Activated CD4-positive, alpha-beta T cell treated with anti-CD3 and anti-CD28 coated beads, Interleukin-2, amount 50 U/mL, for 48 hours (primary cell): Measurements from ENCODE around the gene CKAP4.

Source experiments
- DNase-seq, 2 experiments: peaks; one replicate each; pipeline ENCODE4 v3.0.0-alpha.2; 2020

Gene CKAP4

DNA sequence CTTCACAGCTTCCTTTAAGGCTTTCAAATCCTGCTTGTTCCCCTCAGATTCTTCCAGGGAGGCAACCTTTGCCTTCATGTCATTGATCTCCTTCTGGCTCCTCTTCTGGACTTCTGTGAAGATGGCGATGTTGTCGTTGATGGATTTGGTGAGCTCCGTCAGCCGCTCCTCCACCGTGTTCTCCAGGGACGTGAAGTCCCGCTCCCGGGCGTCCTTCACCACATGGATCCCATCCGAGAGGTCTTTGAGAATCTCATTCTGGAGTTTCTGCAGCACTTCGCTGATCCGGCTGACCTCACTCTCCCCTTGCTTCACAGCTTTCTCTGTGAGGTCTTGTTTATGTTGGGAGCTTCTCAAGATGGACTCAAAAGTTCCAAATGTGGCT, 7.9 kb downstream of the CKAP4 start:
- no peak for DNase-seq

DNA sequence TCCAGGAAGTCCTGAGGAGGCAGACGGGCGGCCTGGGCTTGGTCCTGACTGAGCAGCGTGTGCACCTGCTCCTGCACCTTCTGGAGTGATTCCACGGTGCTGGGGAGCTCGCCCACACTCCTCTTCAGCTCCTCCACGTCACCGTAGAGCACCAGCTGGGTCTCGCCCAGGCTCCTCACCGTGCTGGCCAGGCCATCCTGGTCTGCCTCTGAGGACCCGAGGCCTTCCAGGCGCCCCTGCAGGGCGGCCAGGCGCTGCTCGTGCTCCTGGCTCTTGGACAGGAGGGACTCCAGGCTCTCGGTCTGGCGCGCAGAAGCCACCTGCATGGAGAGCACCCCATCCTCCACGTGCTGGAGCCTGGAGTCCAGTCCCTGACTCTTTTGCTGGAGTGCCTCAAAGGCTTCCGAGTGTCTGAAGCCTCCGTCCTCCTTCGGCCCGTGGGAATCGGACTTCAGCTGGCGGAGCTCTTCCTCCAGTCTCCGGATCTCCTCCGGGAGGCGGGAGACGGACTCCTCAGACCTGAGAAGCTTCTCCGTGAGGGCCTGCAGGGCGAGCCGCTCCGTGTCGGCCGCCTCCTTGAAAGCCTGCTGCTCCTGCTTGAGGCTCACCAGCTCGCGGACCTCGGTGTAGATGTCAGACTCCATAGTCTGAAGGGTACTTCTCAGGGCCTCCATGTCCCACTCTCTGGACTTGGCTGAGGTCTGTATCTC, 8.4 kb downstream of the CKAP4 start:
- DNase-seq: no peak

DNA sequence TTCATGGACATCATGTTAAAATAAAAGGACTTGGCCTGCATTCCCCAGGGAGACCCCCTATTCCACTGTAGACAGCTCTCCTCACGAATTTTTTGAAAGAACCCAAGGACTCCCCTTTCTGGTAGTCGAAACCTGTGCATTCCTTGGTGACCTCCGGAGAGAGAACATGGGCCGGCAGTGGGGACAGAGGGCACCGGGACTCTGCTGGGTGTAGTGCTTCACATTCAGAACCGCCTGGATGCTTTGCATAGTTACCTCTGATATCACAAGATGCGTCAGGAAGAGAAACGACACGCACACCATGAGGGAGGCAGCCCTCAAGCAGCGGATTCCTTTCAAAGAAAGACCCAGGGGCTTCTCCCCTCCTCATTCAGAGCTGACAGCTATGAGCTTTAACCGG, 9.7 kb downstream of the CKAP4 start:
- no peak for DNase-seq

DNA sequence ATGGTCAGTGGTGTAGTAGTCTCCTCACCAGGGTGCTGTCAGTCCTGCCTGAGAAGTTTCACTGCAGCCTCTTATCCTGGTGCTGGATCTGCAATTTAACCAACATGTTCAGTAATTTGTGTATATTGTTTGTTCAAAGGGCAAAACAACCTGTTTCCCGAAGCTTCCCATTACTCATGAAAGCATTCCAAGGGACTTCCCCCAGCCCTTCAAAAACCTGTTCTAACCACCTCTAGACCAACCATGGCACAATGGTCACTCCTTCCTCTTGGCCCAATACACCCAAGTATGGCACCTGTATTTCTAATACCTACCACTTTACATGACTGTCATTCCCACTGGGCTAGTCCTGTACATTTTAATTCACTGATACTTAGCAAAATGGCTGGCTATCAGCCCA, 12.1 kb downstream of the CKAP4 start:
- DNase-seq: no peak

DNA sequence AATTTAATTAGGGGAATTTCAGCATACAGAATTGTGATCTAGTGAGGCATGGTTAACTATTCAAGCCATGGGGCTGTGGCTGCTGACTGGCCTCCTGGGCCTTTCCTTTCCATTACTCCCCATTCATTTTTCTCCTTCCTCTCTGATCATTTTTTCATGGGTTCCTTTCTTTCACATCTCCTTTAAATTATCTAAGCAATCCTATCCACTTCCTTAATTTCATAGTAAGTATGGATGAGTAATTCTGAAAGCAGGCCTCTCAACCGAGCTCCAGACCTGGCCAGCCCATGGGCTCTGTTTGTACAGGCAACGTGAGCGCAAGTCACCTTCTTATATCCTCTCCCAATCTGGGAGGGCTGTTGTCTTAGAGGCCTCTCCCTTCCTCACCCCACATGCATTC, 13.4 kb downstream of the CKAP4 start:
- DNase-seq: no peak

DNA sequence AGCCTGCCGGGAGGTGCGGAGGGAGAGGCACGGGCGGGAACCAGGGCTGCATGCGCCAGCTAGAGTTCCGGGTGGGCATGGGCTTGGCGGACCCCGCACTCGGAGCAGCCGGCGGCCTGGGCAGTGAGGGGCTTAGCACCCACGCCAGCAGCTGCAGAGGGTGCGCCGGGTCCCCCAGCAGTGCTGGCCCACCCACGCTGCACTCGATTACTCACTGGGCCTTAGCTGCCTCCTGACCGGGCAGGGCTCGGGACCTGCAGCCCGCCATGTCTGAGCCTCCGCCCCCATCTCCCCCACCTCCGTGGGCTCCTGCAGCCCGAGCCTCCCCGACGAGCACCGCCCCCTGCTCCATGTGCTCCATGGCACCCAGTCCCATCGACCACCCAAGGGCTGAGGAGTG, 14.8 kb downstream of the CKAP4 start:
- no peak for DNase-seq

DNA sequence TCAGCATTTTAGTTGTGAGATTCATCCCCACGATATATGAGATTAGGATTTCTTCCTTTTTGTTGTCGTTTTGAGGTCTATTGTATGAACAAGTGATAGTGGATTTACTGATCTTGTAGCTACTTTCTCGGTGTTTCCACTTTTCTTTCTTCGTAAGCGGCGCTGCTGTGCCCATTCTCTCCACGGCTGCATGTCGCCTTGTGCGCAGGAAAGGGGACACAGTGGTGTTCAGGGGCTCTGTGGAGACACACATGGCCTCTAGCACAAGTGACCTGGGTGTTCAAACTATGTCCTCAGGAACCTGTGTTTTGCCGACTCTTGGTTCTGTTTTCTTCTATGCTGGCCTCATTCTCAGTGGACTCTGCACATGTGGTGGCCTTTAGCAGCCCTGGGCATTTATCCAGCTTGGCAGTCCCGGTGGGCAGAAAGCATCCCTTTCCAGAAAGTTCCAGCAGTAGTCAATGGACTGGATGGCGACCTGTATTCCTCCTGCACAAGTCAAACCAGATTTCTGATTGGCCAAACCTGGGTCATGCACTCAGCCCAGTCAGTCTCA, 18.7 kb downstream of the CKAP4 start:
- no peak for DNase-seq

DNA sequence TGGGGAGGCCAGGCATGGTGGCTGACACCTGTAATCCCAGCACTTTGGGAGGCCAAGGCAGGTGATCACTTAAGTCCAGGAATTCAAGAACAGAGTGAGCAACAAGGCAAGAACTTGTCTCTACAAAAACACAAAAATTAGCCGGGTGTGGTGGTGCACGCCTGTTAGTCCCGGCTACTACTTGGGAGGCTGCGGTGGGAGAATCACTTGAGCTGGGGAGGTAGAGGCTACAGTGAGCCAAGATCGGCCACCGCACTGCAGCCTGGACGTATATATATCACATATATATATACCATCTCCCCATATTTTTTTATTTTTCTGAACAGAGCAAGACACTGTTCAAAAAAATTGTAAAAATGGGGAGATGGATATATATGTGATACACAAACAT, 19.5 kb downstream of the CKAP4 start:
- no peak for DNase-seq

DNA sequence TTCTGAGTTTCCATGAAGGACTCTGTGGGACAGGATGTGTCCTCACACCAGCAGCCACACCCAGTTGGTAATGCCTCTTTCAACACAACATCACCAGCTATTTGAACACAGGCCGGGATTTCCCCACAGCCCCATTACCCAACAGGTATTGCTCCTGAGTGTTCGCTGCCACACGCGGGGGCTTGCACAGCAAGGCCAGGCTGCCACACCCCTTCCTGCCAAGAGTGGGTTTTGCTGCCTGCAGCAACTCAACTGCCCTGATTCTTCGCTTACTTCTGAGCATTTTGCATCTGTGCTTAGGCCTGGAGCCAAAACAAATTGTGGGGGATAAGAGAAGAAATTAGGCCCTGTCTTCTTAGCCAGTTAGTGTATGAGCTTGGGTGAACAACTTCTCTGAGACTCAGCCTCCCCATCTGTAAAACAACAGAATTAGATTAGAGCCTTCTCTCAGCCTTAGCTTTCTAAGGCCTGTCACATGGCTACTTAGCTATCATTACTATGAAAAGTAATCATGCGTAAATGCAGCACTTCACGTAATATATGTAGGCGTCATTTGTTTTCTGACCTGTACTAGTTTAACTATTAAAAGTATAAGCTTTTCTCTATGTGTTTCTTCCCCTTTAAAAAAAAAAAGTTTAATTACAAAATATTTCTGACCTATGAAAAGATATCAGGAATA, 20.0 kb downstream of the CKAP4 start:
- peak; percentile 22 to 27 for DNase-seq

DNA sequence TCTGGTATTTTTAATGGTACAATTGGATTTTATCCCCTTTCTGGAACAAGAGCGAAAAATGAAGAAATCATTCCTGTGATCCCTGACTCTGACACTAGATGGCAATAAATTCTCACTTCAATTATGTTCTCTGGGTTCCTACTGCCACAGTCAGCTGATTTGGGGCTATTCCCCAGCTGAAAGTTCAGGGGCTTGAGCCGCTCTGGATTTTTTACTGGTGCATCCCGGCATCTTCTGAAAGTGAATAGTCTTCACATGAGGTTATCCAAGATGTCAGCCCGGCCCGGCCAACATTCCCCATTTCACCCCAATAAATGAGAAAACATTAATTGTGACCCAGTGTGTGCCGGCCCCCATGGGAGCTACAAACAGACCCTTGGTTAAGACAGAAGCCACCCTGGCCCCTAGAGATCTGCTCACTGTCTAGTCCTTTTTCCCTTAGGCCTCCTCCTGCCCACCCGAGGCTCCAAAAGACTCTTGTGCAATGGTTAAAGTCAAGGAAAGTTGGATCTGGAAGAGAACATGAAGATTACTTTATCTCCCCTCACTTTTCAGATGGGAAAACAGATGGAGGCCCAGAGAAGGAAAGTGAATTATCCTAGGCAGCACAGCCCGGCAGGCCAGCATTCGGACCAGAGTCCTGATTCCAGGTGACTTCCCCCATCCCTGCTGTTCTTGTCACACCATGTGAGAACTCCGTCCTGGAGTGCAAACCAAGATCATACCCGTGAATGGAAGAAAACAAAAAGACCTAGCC, 20.8 kb downstream of the CKAP4 start:
- DNase-seq: no peak

DNA sequence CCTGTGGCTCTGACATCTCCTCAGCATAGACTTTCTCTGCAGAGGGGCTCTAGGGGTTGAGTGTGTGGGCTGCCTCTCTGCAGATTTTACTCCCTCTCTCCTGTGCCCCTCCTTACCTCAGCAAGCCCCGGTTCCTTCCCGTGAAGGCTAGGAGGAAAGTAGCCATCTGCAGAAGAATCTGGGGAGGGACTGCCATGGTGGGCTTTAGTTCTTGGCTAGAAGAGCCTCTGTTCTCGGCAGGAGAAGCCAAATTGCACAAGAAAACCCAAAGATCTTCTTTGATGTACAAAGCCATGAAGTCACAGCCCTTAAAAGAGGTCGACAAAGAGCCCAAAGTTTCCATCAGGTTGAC, 23.5 kb downstream of the CKAP4 start:
- no peak for DNase-seq

DNA sequence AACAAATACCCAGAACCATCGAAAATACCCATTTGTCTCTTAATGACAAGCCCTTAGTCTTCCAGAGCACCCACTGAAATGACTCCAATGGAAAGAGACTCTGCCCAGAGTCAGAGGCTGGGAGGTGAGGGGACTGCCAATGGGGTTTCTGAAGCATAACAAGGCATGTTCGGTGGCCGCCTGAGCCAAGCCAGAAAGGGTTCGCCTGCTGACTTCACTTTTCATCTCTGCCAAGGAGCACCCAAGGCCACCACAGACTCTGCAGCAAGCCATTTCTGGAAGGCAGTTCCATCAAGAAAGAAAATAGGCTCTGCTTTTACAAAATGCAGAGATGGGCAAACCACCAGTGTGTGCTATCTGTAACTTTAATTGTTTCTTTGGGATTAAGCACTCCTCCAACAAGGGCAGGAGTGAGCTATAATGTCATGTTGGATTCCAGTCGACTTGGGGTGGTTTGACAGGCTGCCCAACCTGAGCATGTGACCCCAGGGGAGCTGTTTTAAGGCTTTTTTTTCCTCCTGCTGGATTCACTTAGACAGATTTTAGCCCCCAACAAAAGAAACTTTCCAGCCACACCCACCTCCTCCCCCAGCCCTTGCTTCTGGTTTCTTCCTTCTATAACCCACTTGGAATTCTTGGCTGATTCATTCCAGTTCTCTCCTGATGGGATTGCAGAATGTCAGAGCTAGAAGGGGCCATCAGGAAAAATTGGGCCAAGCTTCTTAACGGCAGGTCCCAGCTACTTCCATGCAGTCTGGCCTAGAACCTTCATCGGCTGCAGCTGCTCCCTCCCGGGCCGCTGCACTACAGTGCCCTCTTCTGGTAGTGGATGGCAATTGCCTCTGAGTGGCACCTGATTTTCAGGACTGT, 24.1 kb downstream of the CKAP4 start:
- peak; percentile 74 to 81 for DNase-seq

DNA sequence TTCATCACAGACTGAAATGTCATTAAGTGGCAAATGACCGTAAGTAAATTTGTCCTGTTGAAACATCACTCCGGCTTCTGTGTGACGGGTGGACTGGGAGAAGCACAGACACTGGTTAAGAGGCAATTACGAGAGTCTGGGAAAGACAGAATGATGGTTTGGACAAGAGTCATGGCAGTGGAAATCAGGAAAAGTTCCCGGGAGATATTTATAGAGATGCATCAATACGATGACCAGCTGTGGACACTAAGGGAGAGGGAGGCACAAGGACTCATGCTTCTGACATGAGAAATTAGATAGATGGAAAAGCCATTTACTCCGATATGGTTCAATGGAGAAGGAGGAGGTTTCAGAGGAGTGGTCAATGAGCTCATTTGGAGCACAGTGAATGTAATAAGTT, 27.3 kb downstream of the CKAP4 start:
- DNase-seq: no peak

DNA sequence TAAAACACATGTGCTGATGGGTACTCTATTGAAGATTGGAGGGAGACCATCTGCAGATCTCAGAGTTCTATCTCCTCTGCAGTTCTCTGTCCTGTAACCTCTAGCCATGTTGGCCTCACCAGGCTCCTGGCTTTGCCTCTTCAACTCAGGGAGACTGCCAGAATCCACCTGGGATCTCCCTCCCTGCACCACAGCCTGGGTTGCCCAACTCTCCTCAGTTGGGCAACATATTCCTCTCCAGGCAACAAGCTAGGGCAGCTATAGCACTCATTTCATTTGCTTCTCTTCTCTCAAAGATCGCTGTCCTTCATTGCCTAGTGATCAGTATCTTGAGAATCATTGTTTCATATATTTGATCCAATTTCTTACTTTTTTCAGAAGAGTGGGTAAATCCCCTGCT, 28.8 kb downstream of the CKAP4 start:
- no peak for DNase-seq

DNA sequence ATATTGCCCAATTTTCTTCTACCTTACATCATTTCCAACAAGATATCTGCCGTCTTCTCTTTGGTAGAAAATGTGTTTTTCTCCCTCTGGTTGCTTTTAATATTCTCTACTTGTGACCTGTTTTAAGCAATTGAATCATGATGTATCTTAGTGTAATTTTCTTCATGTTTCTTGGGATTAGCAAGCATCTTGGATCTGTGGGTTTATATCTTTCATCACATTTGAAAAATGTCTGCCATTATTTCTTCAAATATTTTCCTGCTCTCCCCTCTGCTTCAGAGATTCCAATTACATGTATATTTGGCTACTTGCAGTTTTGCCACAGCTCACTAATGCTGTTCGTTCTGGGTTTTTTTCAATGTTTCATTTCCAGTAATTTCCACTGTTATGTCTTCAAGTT, 30.1 kb downstream of the CKAP4 start:
- no peak for DNase-seq

DNA sequence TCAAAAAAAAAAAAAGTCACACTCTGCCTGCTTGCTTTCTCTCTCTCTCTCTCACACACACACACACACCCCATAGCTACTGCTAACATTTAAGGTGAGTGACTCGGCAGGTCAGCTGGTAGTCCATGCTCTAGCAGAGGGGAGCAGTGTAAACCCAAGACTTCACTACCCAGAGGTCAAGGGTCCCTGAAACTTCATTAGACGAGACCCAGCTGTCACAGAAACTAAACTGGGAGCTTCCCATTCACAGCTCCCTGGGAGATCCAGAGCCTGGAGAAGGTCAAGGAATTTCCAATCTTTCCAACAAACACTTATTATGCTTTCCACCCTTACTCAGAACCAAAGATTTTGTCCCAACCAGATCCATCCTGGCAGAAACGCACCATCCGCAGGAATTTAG, 33.2 kb downstream of the CKAP4 start:
- no peak for DNase-seq

DNA sequence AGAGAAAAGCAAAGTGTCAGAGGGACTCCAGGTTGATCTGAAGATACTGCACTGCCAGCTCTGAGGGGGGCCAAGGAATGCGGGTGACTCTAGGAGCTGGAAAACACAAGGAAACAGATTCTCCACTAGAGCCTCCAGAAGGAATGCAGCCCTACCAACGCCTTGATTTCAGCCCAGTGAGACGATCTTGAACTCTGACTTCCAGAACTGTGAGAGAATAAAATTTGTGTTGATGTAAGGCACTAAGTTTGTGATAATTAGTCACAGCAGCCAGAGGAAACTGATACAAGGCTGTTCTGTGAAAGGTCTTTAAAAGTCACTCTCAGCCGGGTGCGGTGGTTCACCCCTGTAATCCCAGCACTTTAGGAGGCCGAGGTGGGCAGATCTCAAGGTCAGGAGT, 34.2 kb downstream of the CKAP4 start:
- DNase-seq: no peak

DNA sequence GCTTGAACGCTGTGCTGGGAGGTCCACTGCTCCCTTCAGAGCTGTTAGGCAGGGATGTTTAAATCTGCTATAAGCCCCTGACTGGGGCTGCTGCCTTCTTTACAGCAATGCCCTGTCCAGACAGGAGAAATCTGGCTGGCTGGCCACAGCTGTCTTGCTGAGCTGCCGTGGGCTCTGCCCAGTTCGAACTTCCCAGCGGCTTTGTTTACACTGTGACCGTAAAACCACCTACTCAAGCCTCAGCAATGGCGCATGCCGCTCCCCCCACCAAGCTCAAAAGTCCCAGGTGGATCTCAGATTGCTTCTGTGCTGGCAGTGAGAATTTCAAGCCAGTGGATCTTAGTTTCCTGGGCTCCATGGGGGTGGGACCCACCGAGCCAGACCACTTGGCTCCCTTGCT, 35.8 kb downstream of the CKAP4 start:
- no peak for DNase-seq

DNA sequence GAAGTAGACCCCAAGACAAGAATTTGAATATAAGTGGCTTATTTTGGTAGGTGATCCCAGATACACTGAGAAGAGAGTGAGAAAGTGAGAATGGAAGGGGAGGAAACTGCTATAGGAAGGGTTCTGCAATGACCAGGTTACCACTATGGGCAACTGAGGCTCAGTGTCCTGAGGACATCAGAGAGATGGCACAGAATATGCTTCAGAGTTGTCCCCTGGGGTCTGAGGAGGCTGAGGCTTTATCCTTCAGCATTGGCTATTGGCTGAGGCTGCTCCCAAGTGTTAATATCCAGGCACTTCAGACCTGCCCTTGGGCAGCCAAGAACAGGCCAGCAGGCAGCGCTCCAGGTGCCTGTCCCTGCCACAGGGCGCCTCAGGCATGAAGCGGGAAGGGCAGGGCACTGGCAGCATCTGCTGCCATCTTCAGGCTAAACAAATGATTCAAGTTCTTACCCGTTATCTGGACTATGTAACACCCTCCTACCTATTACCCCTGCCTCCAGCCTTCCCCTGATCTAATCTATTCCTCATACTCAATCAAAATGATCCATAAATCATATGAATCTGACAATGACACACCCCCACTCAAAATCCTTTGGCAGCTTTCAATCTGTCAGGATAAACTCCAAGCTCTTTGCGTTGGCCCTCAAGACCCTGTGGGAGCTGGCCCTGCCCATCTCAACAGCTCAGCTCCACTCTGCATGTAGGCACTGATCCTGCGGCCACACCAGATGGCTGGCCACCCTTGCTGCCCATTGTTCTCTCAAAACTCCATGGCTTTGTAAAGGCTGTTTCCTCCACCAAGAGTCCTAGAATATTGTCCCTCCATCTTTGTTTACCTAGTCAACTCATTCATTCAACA, 42.4 kb downstream of the CKAP4 start:
- DNase-seq: no peak

DNA sequence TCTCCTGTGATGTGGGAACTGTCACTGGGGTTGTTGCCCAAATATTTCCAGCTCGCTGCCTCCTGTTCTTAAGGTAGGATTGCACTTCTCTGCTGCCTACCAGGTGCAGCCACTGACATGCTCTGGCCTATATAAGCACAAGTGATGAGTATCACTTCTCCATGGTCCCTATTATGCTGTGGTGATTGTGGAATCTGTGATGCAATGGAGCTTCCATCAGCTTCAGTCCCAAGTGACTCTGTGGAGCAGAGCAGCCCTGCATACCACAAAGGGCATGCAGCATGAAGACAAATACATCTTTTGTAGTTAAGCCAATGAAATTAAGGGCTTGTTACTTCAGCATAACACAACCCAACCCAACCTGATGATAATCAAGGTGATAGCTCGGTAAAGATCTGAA, 43.5 kb downstream of the CKAP4 start:
- no peak for DNase-seq

DNA sequence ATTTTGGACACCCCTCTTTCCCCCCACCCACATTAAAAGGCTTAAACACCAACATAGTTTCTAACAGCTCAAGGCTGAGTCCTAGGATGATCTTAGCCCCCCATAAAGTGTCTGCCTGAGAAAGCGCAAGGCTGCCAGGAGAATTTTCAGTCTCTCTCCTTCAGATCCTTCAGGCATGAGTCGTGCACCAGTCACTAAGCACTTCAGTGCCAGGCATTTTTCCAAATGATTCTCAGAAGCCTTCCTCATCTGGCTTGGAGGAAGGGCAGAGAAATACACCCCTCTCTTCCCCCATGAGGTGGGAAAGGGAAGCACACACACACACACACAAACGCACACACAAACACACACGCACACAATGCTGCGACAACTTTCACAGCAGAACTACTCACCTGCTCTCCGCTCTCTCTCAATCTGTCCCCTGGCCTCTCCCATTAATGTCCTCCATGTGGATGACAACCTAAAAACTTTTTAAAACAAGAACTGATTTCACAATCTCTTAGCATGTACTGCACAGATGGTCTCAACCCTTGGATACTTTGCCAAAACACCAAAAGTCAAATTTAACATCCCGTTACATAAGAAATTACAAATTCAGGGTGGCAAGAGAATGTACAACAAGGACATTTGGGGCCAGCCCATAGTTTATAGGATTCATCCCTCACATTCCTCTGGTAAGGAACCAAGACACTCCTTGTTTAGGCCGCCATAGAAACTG, 49.8 kb downstream of the CKAP4 start:
- DNase-seq: no peak
